ENCODE measurements around the gene PES1. TPM values are rescaled to one million over a fixed set of nuclear protein-coding genes. Genes with fewer than 3 reads are reported as not detected.

Gene PES1
- total and polyA plus RNA-seq, 2 donors (not counting 3 experiments of a cell fraction or from before 2014, with no cell fraction given): 110 to 135 TPM

DNA sequence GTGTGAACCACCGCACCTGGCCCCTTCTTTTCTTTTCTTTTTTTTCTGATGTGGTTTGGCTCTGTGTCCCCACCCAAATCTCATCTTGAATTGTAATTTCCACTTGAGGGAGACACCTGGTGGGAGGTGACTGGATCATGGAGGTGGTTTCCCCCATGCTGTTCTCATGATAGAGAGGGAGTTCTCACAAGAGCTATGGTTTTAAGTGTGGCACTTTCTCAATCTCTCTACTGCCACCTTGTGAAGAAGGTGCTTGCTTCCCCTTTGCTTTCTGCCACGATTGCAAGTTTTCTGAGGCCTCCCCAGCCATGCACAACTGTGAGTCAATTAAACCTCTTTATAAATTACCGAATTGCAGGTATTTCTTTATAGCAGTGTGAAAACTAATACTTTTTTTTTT lies 10.3 kb upstream of the PES1 start:
- H3K79me2 ChIP-seq (ENCODE audit: control insufficient read depth, insufficient read depth, low read length): no peaks in the 10 kb centered on the region
- intact Hi-C loops (cut with micrococcal nuclease) (loop anchor here (1.0 to 10.0 kb wide), 3 partner anchors 44 to 177 kb away; partner anchors contain the start of gene MTFP1), dilution Hi-C loops (cut with MboI; ENCODE audit: extremely low pct_ligation_motif_present, low sequenced_read_pairs) (no loop called here)
- peak; percentile 26 for FAIRE-seq
- no peak overlapping the region for H3K9ac ChIP-seq (replicated peaks; ENCODE audit: extremely low read depth, insufficient read depth, low read length)
- DNase-seq (ENCODE audit: low read depth, low spot score): peak; percentile 26
- no peak overlapping the region for H3K27ac ChIP-seq (ENCODE audit: insufficient read depth, low read depth, low read length)
- no peaks in the 10 kb centered on the region for H3K27me3 ChIP-seq (ENCODE audit: control insufficient read depth in 2 of 2, insufficient read depth in 2 of 2, low read length in 2 of 2)
- no TSS peak for BruUV-seq (replicated peaks)
- ChIA-PET CTCF (interaction anchor here (0.5 to 2.2 kb wide), 17 partner anchors 10 to 211 kb away, joined by 3 to 15 read pairs (median 3); partner anchors contain the start of genes PES1 and SLC35E4), POLR2A (interaction anchor here (0.5 kb wide), 1 partner anchor 61 kb away, joined by 4 read pairs; no protein-coding TSS in a partner anchor)
- H3K4me3 ChIP-seq (replicated peaks in 1 of 3; ENCODE audit: insufficient read depth in 1 of 3, low read depth in 1 of 3, low read length in 3 of 3): no peak overlapping the region
- no peaks in the 10 kb centered on the region for H3K9me3 ChIP-seq (replicated peaks; ENCODE audit: control insufficient read depth, insufficient read depth, low read length)
- H4K20me1 ChIP-seq (replicated peaks; ENCODE audit: control insufficient read depth, extremely low read depth, insufficient read depth, low read length): no peaks in the 10 kb centered on the region
- H3K4me2 ChIP-seq (ENCODE audit: insufficient read depth, low read length): no peak overlapping the region
- no peak overlapping the region for H2AFZ ChIP-seq (ENCODE audit: low read depth, low read length)
- H3K4me1 ChIP-seq (ENCODE audit: control insufficient read depth, extremely low read depth, insufficient read depth, low read length): peaks cover 5% of the 10 kb centered on the region
- H3K9me1 ChIP-seq (replicated peaks; ENCODE audit: control insufficient read depth, extremely low read depth, insufficient read depth, low read length): no peaks in the 10 kb centered on the region
- TF ChIP-seq, protein P1, sequence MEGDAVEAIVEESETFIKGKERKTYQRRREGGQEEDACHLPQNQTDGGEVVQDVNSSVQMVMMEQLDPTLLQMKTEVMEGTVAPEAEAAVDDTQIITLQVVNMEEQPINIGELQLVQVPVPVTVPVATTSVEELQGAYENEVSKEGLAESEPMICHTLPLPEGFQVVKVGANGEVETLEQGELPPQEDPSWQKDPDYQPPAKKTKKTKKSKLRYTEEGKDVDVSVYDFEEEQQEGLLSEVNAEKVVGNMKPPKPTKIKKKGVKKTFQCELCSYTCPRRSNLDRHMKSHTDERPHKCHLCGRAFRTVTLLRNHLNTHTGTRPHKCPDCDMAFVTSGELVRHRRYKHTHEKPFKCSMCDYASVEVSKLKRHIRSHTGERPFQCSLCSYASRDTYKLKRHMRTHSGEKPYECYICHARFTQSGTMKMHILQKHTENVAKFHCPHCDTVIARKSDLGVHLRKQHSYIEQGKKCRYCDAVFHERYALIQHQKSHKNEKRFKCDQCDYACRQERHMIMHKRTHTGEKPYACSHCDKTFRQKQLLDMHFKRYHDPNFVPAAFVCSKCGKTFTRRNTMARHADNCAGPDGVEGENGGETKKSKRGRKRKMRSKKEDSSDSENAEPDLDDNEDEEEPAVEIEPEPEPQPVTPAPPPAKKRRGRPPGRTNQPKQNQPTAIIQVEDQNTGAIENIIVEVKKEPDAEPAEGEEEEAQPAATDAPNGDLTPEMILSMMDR (IDR thresholded peaks at IDR 0.05; ENCODE audit: extremely low read depth in 1 of 2, insufficient read depth in 1 of 2, low read depth in 1 of 2, low read length in 2 of 2): peak; percentile 17 to 53
- TF ChIP-seq POLR2AphosphoS5 (IDR thresholded peaks at IDR 0.05; ENCODE audit: insufficient read depth, low read depth, low read length): no peak
- H3K36me3 ChIP-seq (ENCODE audit: control insufficient read depth in 2 of 2, extremely low read depth in 1 of 2, insufficient read depth in 2 of 2, low read length in 2 of 2): peaks cover 0 to 2% of the 10 kb centered on the region in 2 experiments

DNA sequence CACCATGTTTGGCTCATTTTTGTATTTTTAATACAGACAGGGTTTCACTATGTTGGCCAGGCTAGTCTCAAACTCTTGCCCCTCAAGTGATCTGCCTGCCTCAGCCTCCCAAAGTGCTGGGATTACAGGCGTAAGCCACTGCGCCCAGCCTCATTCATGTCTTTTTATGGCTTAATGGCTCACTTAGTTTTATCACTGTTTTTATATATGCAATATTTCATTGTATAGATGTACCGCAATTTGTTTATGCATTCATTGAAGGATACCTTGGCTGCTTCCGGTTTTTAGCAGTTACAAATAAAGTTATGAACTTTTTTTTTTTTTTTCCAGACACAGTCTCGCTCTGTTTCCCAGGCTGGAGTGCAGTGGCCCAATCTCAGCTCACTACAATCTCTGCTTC lies 9.8 kb upstream of the PES1 start:
- CTCF ChIA-PET: interaction anchor here (0.5 to 2.2 kb wide), 19 partner anchors 9 to 210 kb away, joined by 3 to 15 read pairs (median 3); partner anchors contain the start of genes PES1 and SLC35E4
- intact Hi-C loops (cut with micrococcal nuclease): loop anchor here (10.0 kb wide), 1 partner anchor 177 kb away; the partner anchor contains the start of gene MTFP1

More for the DNA sequence above, 9.8 kb upstream of the PES1 start:
- H3K9ac ChIP-seq (replicated peaks; ENCODE audit: extremely low read depth, insufficient read depth, low read length): no peak overlapping the region
- no peak overlapping the region for H3K4me3 ChIP-seq (replicated peaks in 1 of 3; ENCODE audit: insufficient read depth in 1 of 3, low read depth in 1 of 3, low read length in 3 of 3)
- H3K79me2 ChIP-seq (ENCODE audit: control insufficient read depth, insufficient read depth, low read length): no peaks in the 10 kb centered on the region
- H3K36me3 ChIP-seq (ENCODE audit: control insufficient read depth in 2 of 2, extremely low read depth in 1 of 2, insufficient read depth in 2 of 2, low read length in 2 of 2): peaks cover 0 to 2% of the 10 kb centered on the region in 2 experiments
- no peaks in the 10 kb centered on the region for H3K9me3 ChIP-seq (replicated peaks; ENCODE audit: control insufficient read depth, insufficient read depth, low read length)
- FAIRE-seq: no peak
- no peaks in the 10 kb centered on the region for H3K27me3 ChIP-seq (ENCODE audit: control insufficient read depth in 2 of 2, insufficient read depth in 2 of 2, low read length in 2 of 2)
- no peak overlapping the region for H3K4me2 ChIP-seq (ENCODE audit: insufficient read depth, low read length)
- no peaks in the 10 kb centered on the region for H3K9me1 ChIP-seq (replicated peaks; ENCODE audit: control insufficient read depth, extremely low read depth, insufficient read depth, low read length)
- H3K4me1 ChIP-seq (ENCODE audit: control insufficient read depth, extremely low read depth, insufficient read depth, low read length): peaks cover 5% of the 10 kb centered on the region
- no peak for DNase-seq (ENCODE audit: low read depth, low spot score)
- TF ChIP-seq POLR2A (IDR thresholded peaks at IDR 0.05; ENCODE audit: low read depth, low read length) (no peak), POLR2AphosphoS5 (IDR thresholded peaks at IDR 0.05; ENCODE audit: insufficient read depth, low read depth, low read length) (no peak), MYC (IDR thresholded peaks at IDR 0.05; ENCODE audit: low read depth, low read length) (no peak)
- dilution Hi-C loops (cut with MboI; ENCODE audit: extremely low pct_ligation_motif_present, low sequenced_read_pairs): no loop called here
- H2AFZ ChIP-seq (ENCODE audit: low read depth, low read length): no peak overlapping the region
- H4K20me1 ChIP-seq (replicated peaks; ENCODE audit: control insufficient read depth, extremely low read depth, insufficient read depth, low read length): no peaks in the 10 kb centered on the region
- POLR2A ChIA-PET: interaction anchor here (0.5 kb wide), 1 partner anchor 60 kb away, joined by 4 read pairs; no protein-coding TSS in a partner anchor
- BruUV-seq (replicated peaks): no TSS peak
- no peak overlapping the region for H3K27ac ChIP-seq (ENCODE audit: insufficient read depth, low read depth, low read length)

Measured in endothelial cell of umbilical vein (primary cell).